Fibroblast of mammary gland (primary cell): ENCODE data around the gene ZIC4.

Experiments
- DNase-seq: peaks from one replicate; pipeline ENCODE4 v3.0.0-alpha.2; 2010; ENCODE audit warnings: low read depth
- H3K4me3 ChIP-seq: 2 replicates; pipeline ENCODE4 v1.5.1; 2011; ENCODE audit warnings: low read depth, mild to moderate bottlenecking, low read length, moderate library complexity; ENCODE audit not compliant: control insufficient read depth
- CTCF ChIP-seq: conservative IDR thresholded peaks from 2 replicates; pipeline ENCODE4 v1.5.1; 2011; ENCODE audit warnings: low read depth, low read length, inconsistent platforms; ENCODE audit not compliant: control insufficient read depth, insufficient read depth

ZIC4 gene

GRCh38 chr3:147371140-147371539, 35.2 kb downstream of the ZIC4 start:
- H3K4me3 ChIP-seq: no peak overlapping the region
- no peak for TF ChIP-seq CTCF
- DNase-seq: no peak

GRCh38 chr3:147370349-147370748, 36.0 kb downstream of the ZIC4 start:
- DNase-seq: no peak
- no peak for TF ChIP-seq CTCF
- H3K4me3 ChIP-seq: no peak overlapping the region

GRCh38 chr3:147369661-147370123, 36.7 kb downstream of the ZIC4 start:
- H3K4me3 ChIP-seq: no peak overlapping the region
- TF ChIP-seq CTCF: no peak
- no peak for DNase-seq

- no peak for DNase-seq
- no peak for TF ChIP-seq CTCF
- H3K4me3 ChIP-seq: no peak overlapping the region
Measured at GRCh38 chr3:147369231-147369630, 37.1 kb downstream of the ZIC4 start.

- no peak overlapping the region for H3K4me3 ChIP-seq
- DNase-seq: no peak
- no peak for TF ChIP-seq CTCF
Measured at GRCh38 chr3:147368561-147369221, 37.7 kb downstream of the ZIC4 start.

GRCh38 chr3:147368151-147368550, 38.2 kb downstream of the ZIC4 start:
- no peak overlapping the region for H3K4me3 ChIP-seq

More at GRCh38 chr3:147368151-147368550, 38.2 kb downstream of the ZIC4 start:
- DNase-seq: no peak
- no peak for TF ChIP-seq CTCF
